M059J (cell line): ENCODE results near the gene IMMP2L. TPM values are rescaled to one million over a fixed set of nuclear protein-coding genes. Genes with fewer than 3 reads are reported as not detected.

Experiments used
- DNase-seq: peaks from one replicate; pipeline ENCODE4 v3.0.0-alpha.2; 2012; ENCODE audit warnings: low read depth
- total RNA-seq: library from RNA; depleted of rRNA; stranded (reverse); fragments of >200 nt; shearing (Covaris generic); gene quantifications from 2 replicates; pipeline ENCODE4 v1.2.3, GENCODE V29; 2014

The IMMP2L gene
- total RNA-seq, 1 experiment from 2014 or later, result 8.6 TPM

- no peak for DNase-seq
Measured at GRCh38 chr7:110808361-110808760, 753.9 kb downstream of the IMMP2L start.

GRCh38 chr7:110804501-110804900 lies 757.8 kb downstream of the IMMP2L start:
- no peak for DNase-seq

- DNase-seq, result no peak
Measured at GRCh38 chr7:110803602-110804143, 758.6 kb downstream of the IMMP2L start.

GRCh38 chr7:110801502-110801901 lies 760.8 kb downstream of the IMMP2L start:
- DNase-seq, result no peak

GRCh38 chr7:110800984-110801383 lies 761.3 kb downstream of the IMMP2L start:
- no peak for DNase-seq

- no peak for DNase-seq
Measured at GRCh38 chr7:110797656-110798055, 764.6 kb downstream of the IMMP2L start.

- no peak for DNase-seq
Measured at GRCh38 chr7:110790992-110791391, 771.3 kb downstream of the IMMP2L start.

GRCh38 chr7:110786328-110786965 lies 775.8 kb downstream of the IMMP2L start:
- no peak for DNase-seq

- no peak for DNase-seq
Measured at GRCh38 chr7:110784749-110785148, 777.5 kb downstream of the IMMP2L start.

GRCh38 chr7:110780712-110781111 lies 781.6 kb downstream of the IMMP2L start:
- DNase-seq, result no peak

GRCh38 chr7:110779339-110779738 lies 783.0 kb downstream of the IMMP2L start:
- DNase-seq, result no peak

GRCh38 chr7:110775046-110775445 lies 787.2 kb downstream of the IMMP2L start:
- no peak for DNase-seq

- DNase-seq, result no peak
Measured at GRCh38 chr7:110774071-110774470, 788.2 kb downstream of the IMMP2L start.

- no peak for DNase-seq
Measured at GRCh38 chr7:110772615-110773014, 789.7 kb downstream of the IMMP2L start.

- no peak for DNase-seq
Measured at GRCh38 chr7:110771717-110772116, 790.6 kb downstream of the IMMP2L start.

GRCh38 chr7:110767550-110768110 lies 794.7 kb downstream of the IMMP2L start:
- no peak for DNase-seq

- DNase-seq, result no peak
Measured at GRCh38 chr7:110766864-110767263, 795.4 kb downstream of the IMMP2L start.

- DNase-seq, result no peak
Measured at GRCh38 chr7:110764852-110765251, 797.4 kb downstream of the IMMP2L start.

- DNase-seq, result no peak
Measured at GRCh38 chr7:110762546-110763225, 799.6 kb downstream of the IMMP2L start.

- DNase-seq, result no peak
Measured at GRCh38 chr7:110760341-110760740, 802.0 kb downstream of the IMMP2L start.

GRCh38 chr7:110759069-110759468 lies 803.2 kb downstream of the IMMP2L start:
- no peak for DNase-seq

- no peak for DNase-seq
Measured at GRCh38 chr7:110754649-110755048, 807.6 kb downstream of the IMMP2L start.
